ENCODE data around the gene WNT2.

Gene WNT2

GRCh38 chr7:117283371-117283770 is 39.5 kb downstream of the WNT2 start:
- no peaks in the 10 kb centered on the region for H3K9me3 Mint-ChIP-seq
- no peaks in the 10 kb centered on the region for H3K4me1 Mint-ChIP-seq
- ATAC-seq: no peak
- H3K4me3 Mint-ChIP-seq: no peak overlapping the region
- DNase-seq: no peak
- H3K36me3 Mint-ChIP-seq (ENCODE audit: low read depth): no peaks in the 10 kb centered on the region
- no peak overlapping the region for H3K27ac Mint-ChIP-seq
- peaks cover 2% of the 10 kb centered on the region for H3K27me3 Mint-ChIP-seq

- Mint-ChIP-seq H3K9me3 (no peaks in the 10 kb centered on the region), H3K36me3 (ENCODE audit: low read depth) (no peaks in the 10 kb centered on the region), H3K27ac (no peak overlapping the region), H3K4me3 (no peak overlapping the region), H3K27me3 (peaks cover 2% of the 10 kb centered on the region), H3K4me1 (no peaks in the 10 kb centered on the region)
- DNase-seq (no peak), ATAC-seq (peak; percentile 25)
Observed at GRCh38 chr7:117282239-117282812, 40.5 kb downstream of the WNT2 start.

- ATAC-seq (no peak), DNase-seq (no peak)
- peaks cover 2% of the 10 kb centered on the region for H3K27me3 Mint-ChIP-seq
- H3K27ac Mint-ChIP-seq: no peak overlapping the region
- H3K4me1 Mint-ChIP-seq: no peaks in the 10 kb centered on the region
- H3K9me3 Mint-ChIP-seq: no peaks in the 10 kb centered on the region
- no peak overlapping the region for H3K4me3 Mint-ChIP-seq
- no peaks in the 10 kb centered on the region for H3K36me3 Mint-ChIP-seq (ENCODE audit: low read depth)
Observed at GRCh38 chr7:117281562-117281961, 41.3 kb downstream of the WNT2 start.

- H3K27ac Mint-ChIP-seq: no peak overlapping the region
- no peaks in the 10 kb centered on the region for H3K36me3 Mint-ChIP-seq (ENCODE audit: low read depth)
- H3K4me3 Mint-ChIP-seq: no peak overlapping the region
- ATAC-seq (no peak), DNase-seq (no peak)
- H3K9me3 Mint-ChIP-seq: no peaks in the 10 kb centered on the region
- H3K4me1 Mint-ChIP-seq: no peaks in the 10 kb centered on the region
- H3K27me3 Mint-ChIP-seq: peaks cover 3% of the 10 kb centered on the region
Observed at GRCh38 chr7:117279931-117280557, 42.8 kb downstream of the WNT2 start.

- H3K27me3 Mint-ChIP-seq: peaks cover 5% of the 10 kb centered on the region
- DNase-seq: no peak
- no peak overlapping the region for H3K27ac Mint-ChIP-seq
- no peaks in the 10 kb centered on the region for H3K36me3 Mint-ChIP-seq (ENCODE audit: low read depth)
- H3K4me3 Mint-ChIP-seq: no peak overlapping the region
- no peaks in the 10 kb centered on the region for H3K4me1 Mint-ChIP-seq
- no peak for ATAC-seq
- no peaks in the 10 kb centered on the region for H3K9me3 Mint-ChIP-seq
Observed at GRCh38 chr7:117279203-117279602, 43.7 kb downstream of the WNT2 start.

GRCh38 chr7:117278040-117278439 is 44.8 kb downstream of the WNT2 start:
- DNase-seq (no peak), ATAC-seq (no peak)
- Mint-ChIP-seq H3K9me3 (no peaks in the 10 kb centered on the region), H3K27me3 (peaks cover 5% of the 10 kb centered on the region), H3K4me3 (no peak overlapping the region), H3K27ac (no peak overlapping the region), H3K36me3 (ENCODE audit: low read depth) (no peaks in the 10 kb centered on the region), H3K4me1 (no peaks in the 10 kb centered on the region)

GRCh38 chr7:117277576-117277975 is 45.3 kb downstream of the WNT2 start:
- no peak overlapping the region for H3K27ac Mint-ChIP-seq
- no peaks in the 10 kb centered on the region for H3K9me3 Mint-ChIP-seq
- H3K36me3 Mint-ChIP-seq (ENCODE audit: low read depth): no peaks in the 10 kb centered on the region

GRCh38 chr7:117274951-117275350 is 47.9 kb downstream of the WNT2 start:
- H3K27ac Mint-ChIP-seq: no peak overlapping the region
- DNase-seq: no peak
- no peaks in the 10 kb centered on the region for H3K36me3 Mint-ChIP-seq (ENCODE audit: low read depth)
- no peak overlapping the region for H3K4me3 Mint-ChIP-seq
- H3K27me3 Mint-ChIP-seq: peaks cover 12% of the 10 kb centered on the region
- ATAC-seq: no peak
- H3K4me1 Mint-ChIP-seq: no peaks in the 10 kb centered on the region
- H3K9me3 Mint-ChIP-seq: no peaks in the 10 kb centered on the region

More at GRCh38 chr7:117277576-117277975, 45.3 kb downstream of the WNT2 start:
- Mint-ChIP-seq H3K27me3 (peaks cover 6% of the 10 kb centered on the region), H3K4me1 (no peaks in the 10 kb centered on the region), H3K4me3 (no peak overlapping the region)
- ATAC-seq (no peak), DNase-seq (no peak)

GRCh38 chr7:117273814-117274225 is 49.0 kb downstream of the WNT2 start:
- no peak overlapping the region for H3K27ac Mint-ChIP-seq
- no peak for ATAC-seq
- H3K4me3 Mint-ChIP-seq: no peak overlapping the region
- peaks cover 12% of the 10 kb centered on the region for H3K27me3 Mint-ChIP-seq
- DNase-seq: no peak
- H3K9me3 Mint-ChIP-seq: no peaks in the 10 kb centered on the region
- no peaks in the 10 kb centered on the region for H3K4me1 Mint-ChIP-seq
- no peaks in the 10 kb centered on the region for H3K36me3 Mint-ChIP-seq (ENCODE audit: low read depth)

GRCh38 chr7:117273325-117273724 is 49.5 kb downstream of the WNT2 start:
- Mint-ChIP-seq H3K27me3 (peaks cover 12% of the 10 kb centered on the region), H3K4me1 (no peaks in the 10 kb centered on the region), H3K36me3 (ENCODE audit: low read depth) (no peaks in the 10 kb centered on the region), H3K27ac (no peak overlapping the region), H3K4me3 (no peak overlapping the region), H3K9me3 (no peaks in the 10 kb centered on the region)
- DNase-seq (no peak), ATAC-seq (no peak)

GRCh38 chr7:117272017-117272759 is 50.7 kb downstream of the WNT2 start:
- Mint-ChIP-seq H3K4me1 (no peaks in the 10 kb centered on the region), H3K27me3 (peaks cover 12% of the 10 kb centered on the region), H3K27ac (no peak overlapping the region), H3K36me3 (ENCODE audit: low read depth) (no peaks in the 10 kb centered on the region), H3K9me3 (no peaks in the 10 kb centered on the region), H3K4me3 (no peak overlapping the region)
- no peak for DNase-seq
- no peak for ATAC-seq

GRCh38 chr7:117271566-117271965 is 51.3 kb downstream of the WNT2 start:
- ATAC-seq: no peak
- Mint-ChIP-seq H3K36me3 (ENCODE audit: low read depth) (no peaks in the 10 kb centered on the region), H3K9me3 (no peaks in the 10 kb centered on the region), H3K27ac (no peak overlapping the region), H3K4me1 (no peaks in the 10 kb centered on the region), H3K4me3 (no peak overlapping the region), H3K27me3 (peaks cover 15% of the 10 kb centered on the region)
- no peak for DNase-seq

GRCh38 chr7:117270371-117270770 is 52.5 kb downstream of the WNT2 start:
- Mint-ChIP-seq H3K9me3 (no peaks in the 10 kb centered on the region), H3K27me3 (peaks cover 15% of the 10 kb centered on the region), H3K36me3 (ENCODE audit: low read depth) (no peaks in the 10 kb centered on the region), H3K27ac (no peak overlapping the region), H3K4me3 (no peak overlapping the region), H3K4me1 (no peaks in the 10 kb centered on the region)
- DNase-seq (no peak), ATAC-seq (no peak)

GRCh38 chr7:117269886-117270285 is 53.0 kb downstream of the WNT2 start:
- H3K36me3 Mint-ChIP-seq (ENCODE audit: low read depth): no peaks in the 10 kb centered on the region
- peaks cover 12% of the 10 kb centered on the region for H3K27me3 Mint-ChIP-seq

GRCh38 chr7:117269417-117269816 is 53.4 kb downstream of the WNT2 start:
- DNase-seq (no peak), ATAC-seq (no peak)
- Mint-ChIP-seq H3K4me3 (no peak overlapping the region), H3K27me3 (peaks cover 10% of the 10 kb centered on the region), H3K36me3 (ENCODE audit: low read depth) (no peaks in the 10 kb centered on the region), H3K9me3 (no peaks in the 10 kb centered on the region), H3K27ac (no peak overlapping the region), H3K4me1 (no peaks in the 10 kb centered on the region)

More at GRCh38 chr7:117269886-117270285, 53.0 kb downstream of the WNT2 start:
- no peak overlapping the region for H3K27ac Mint-ChIP-seq
- H3K4me1 Mint-ChIP-seq: no peaks in the 10 kb centered on the region
- H3K4me3 Mint-ChIP-seq: no peak overlapping the region
- no peaks in the 10 kb centered on the region for H3K9me3 Mint-ChIP-seq
- no peak for ATAC-seq
- DNase-seq: no peak
